Esophagus muscularis mucosa (tissue), 4 donors: ENCODE measurements around the gene IL31. TPM values are rescaled to one million over a fixed set of nuclear protein-coding genes. Genes with fewer than 3 reads are reported as not detected.
"Not testable (repeated sequence)": the region's sequence is repeated elsewhere in the genome, so short reads cannot be mapped to it uniquely, and the experiment has no call there.

Experiments
- DNase-seq: peaks from one replicate; pipeline ENCODE4 v3.0.0-alpha.2; 2017; ENCODE audit errors: extremely low spot score
- H3K27ac ChIP-seq, 4 donors: fragments of 200-600 bp; sonication (generic); replicated peaks in 1 of 4; 1 replicate in 3 of 4; 2 replicates in 1 of 4; pipeline ENCODE4 v1.5.1; 2016 to 2019; ENCODE audit warnings: mild to moderate bottlenecking in 1 of 4
- H3K27me3 ChIP-seq, 4 donors: fragments of 200-600 bp; sonication (generic); one replicate each; pipeline versions ENCODE4 v1.5.1 to v1.6.0; 2016 to 2019
- H3K36me3 ChIP-seq, 4 donors: fragments of 200-600 bp; sonication (generic); one replicate each; pipeline ENCODE4 v1.5.1; 2016 to 2019
- H3K4me1 ChIP-seq, 4 donors: fragments of 200-600 bp; sonication (generic); one replicate each; pipeline ENCODE4 v1.5.1; 2016 to 2019
- H3K4me3 ChIP-seq, 4 donors: fragments of 200-600 bp; sonication (generic); 1 replicate in 2 of 4; 2 replicates in 2 of 4; pipeline ENCODE4 v1.5.1; 2016 to 2019; ENCODE audit warnings: mild to moderate bottlenecking in 4 of 4, moderate library complexity in 1 of 4
- H3K9me3 ChIP-seq, 4 donors: fragments of 200-600 bp; sonication (generic); 1 replicate in 3 of 4; 2 replicates in 1 of 4; pipeline ENCODE4 v1.5.1; 2016 to 2019
- CTCF ChIP-seq, 3 experiments: fragments of 200-600 bp in 2 of 3; fragments of 450-650 bp in 1 of 3; sonication (generic) in 2 of 3; IDR thresholded peaks; one replicate each; pipeline ENCODE4 v1.5.1; 2017 to 2019; ENCODE audit warnings: antibody characterized with exemption in 3 of 3, mild to moderate bottlenecking in 2 of 3, moderate library complexity in 1 of 3
- EP300 ChIP-seq: sonication (generic); formaldehyde crosslinking; IDR thresholded peaks from one replicate; pipeline ENCODE4 v1.6.1; 2017; ENCODE audit warnings: antibody characterized with exemption
- POLR2A ChIP-seq: fragments of 450-650 bp; IDR thresholded peaks from one replicate; pipeline ENCODE4 v1.6.1; 2017; ENCODE audit warnings: antibody characterized with exemption, moderate library complexity, mild to moderate bottlenecking, low read depth
- POLR2AphosphoS5 ChIP-seq, 2 donors: sonication (generic); formaldehyde crosslinking; IDR thresholded peaks; one replicate each; pipeline ENCODE4 v1.6.1; 2017; ENCODE audit warnings: antibody characterized with exemption in 2 of 2
- WGBS: methylation state at CpG from one replicate; pipeline ENCODE4 v1.1.5; 2018; 5-methylcytosine and 5-hydroxymethylcytosine counted together
- intact Hi-C: fragments of 100-400 bp; cut with DNase I; formaldehyde crosslinking; loops from one replicate; pipeline ENCODE4 v1.15.1; 2023
- total RNA-seq, 4 donors: library from RNA; depleted of rRNA; stranded (reverse); fragments of >200 nt; gene quantifications; one replicate each; pipeline versions ENCODE4 v1.1.0 to v1.2.1, GENCODE V29; 2016

The IL31 gene
- total RNA-seq, 4 donors from 2014 or later, result not detected

GRCh38 chr12:122182887-122183587 is 9.0 kb upstream of the IL31 start, which contains the start of gene LRRC43:
Gene LRRC43 (plus strand): TSS chr12:122183123. CDS start chr12:122183145, 22 bp downstream.
- WGBS, result 3% methylated on average over 18 of the region's 63 CpGs
- Histone ChIP-seq H3K27me3 (peaks cover 0 to 9% (median 0%) of the 10 kb centered on the region in 4 donors), H3K9me3 (no peaks in the 10 kb centered on the region), H3K36me3 (no peaks in the 10 kb centered on the region), H3K4me1 (peaks cover 0 to 13% (median 12%) of the 10 kb centered on the region in 4 donors), H3K4me3 (peak within 1 kb of the TSS; percentile 55 to 65 (median 61)), H3K27ac (no peak within 1 kb of the TSS)
- DNase-seq, result no peak
- TF ChIP-seq POLR2A (no peak), CTCF (IDR thresholded peaks at IDR 0.05) (no peak), POLR2AphosphoS5 (IDR thresholded peaks at IDR 0.05) (no peak), EP300 (no peak)
- intact Hi-C loops, result no loop called here

- H3K36me3 ChIP-seq, DNase-seq, H3K4me1 ChIP-seq, H3K27ac ChIP-seq, H3K4me3 ChIP-seq, intact Hi-C loops, H3K27me3 ChIP-seq, H3K9me3 ChIP-seq: not testable (repeated sequence)
- WGBS, result 96% methylated on average over 4 of the region's 4 CpGs
These were observed 2.5 kb upstream of the IL31 start for GRCh38 chr12:122176473-122176872.

GRCh38 chr12:122172262-122172939 is 1.6 kb downstream of the IL31 start:
- intact Hi-C loops, result no loop called here
- Histone ChIP-seq H3K9me3 (no peaks in the 10 kb centered on the region), H3K27me3 (peaks cover 0 to 17% (median 0%) of the 10 kb centered on the region in 4 donors), H3K36me3 (no peaks in the 10 kb centered on the region), H3K4me1 (no peaks in the 10 kb centered on the region), H3K27ac (no peak overlapping the region), H3K4me3 (no peak overlapping the region)
- 78% methylated on average over 10 of the region's 17 CpGs for WGBS
- no peak for DNase-seq
- TF ChIP-seq POLR2AphosphoS5 (IDR thresholded peaks at IDR 0.05), result no peak
- no peak for TF ChIP-seq EP300
- no peak for TF ChIP-seq CTCF (IDR thresholded peaks at IDR 0.05)
- no peak for TF ChIP-seq POLR2A

GRCh38 chr12:122171399-122171798 is 2.6 kb downstream of the IL31 start:
- Histone ChIP-seq H3K9me3 (no peaks in the 10 kb centered on the region), H3K27ac (no peak overlapping the region), H3K36me3 (no peaks in the 10 kb centered on the region), H3K4me3 (no peak overlapping the region), H3K27me3 (peaks cover 0 to 21% (median 0%) of the 10 kb centered on the region in 4 donors), H3K4me1 (no peaks in the 10 kb centered on the region)
- no peak for TF ChIP-seq POLR2A
- TF ChIP-seq EP300, result no peak
- TF ChIP-seq CTCF (IDR thresholded peaks at IDR 0.05), result no peak
- no peak for TF ChIP-seq POLR2AphosphoS5 (IDR thresholded peaks at IDR 0.05)
- intact Hi-C loops, result no loop called here
- WGBS, result 92% methylated on average over 5 of the region's 5 CpGs
- DNase-seq, result no peak

- 84% methylated on average over 3 of the region's 3 CpGs for WGBS
These were observed 5.5 kb downstream of the IL31 start for GRCh38 chr12:122168492-122168891.

More at GRCh38 chr12:122168492-122168891, 5.5 kb downstream of the IL31 start:
- Histone ChIP-seq H3K4me3 (no peak overlapping the region), H3K27me3 (peaks cover 0 to 15% (median 0%) of the 10 kb centered on the region in 4 donors), H3K36me3 (no peaks in the 10 kb centered on the region), H3K9me3 (no peaks in the 10 kb centered on the region), H3K4me1 (no peaks in the 10 kb centered on the region), H3K27ac (no peak overlapping the region)
- intact Hi-C loops, result no loop called here
- TF ChIP-seq EP300, result no peak
- TF ChIP-seq CTCF (IDR thresholded peaks at IDR 0.05), result no peak
- no peak for TF ChIP-seq POLR2AphosphoS5 (IDR thresholded peaks at IDR 0.05)
- TF ChIP-seq POLR2A, result no peak
- DNase-seq, result no peak
